Gastroesophageal sphincter (tissue), 3 donors: ENCODE measurements around the gene RAB3IL1.

ENCODE experiments used
- CTCF ChIP-seq, 4 experiments: fragments of 200-600 bp in 2 of 4; fragments of 450-650 bp in 2 of 4; sonication (generic) in 1 of 4; IDR thresholded peaks; one replicate each; pipeline ENCODE4 v1.5.1; 2017 to 2019; ENCODE audit warnings: antibody characterized with exemption in 4 of 4, mild to moderate bottlenecking in 2 of 4, moderate library complexity in 2 of 4
- EP300 ChIP-seq: sonication (generic); formaldehyde crosslinking; IDR thresholded peaks from one replicate; pipeline ENCODE4 v1.6.1; 2017; ENCODE audit warnings: antibody characterized with exemption, mild to moderate bottlenecking
- POLR2A ChIP-seq, 2 donors: fragments of 450-650 bp; IDR thresholded peaks; one replicate each; pipeline ENCODE4 v1.6.1; 2017; ENCODE audit warnings: antibody characterized with exemption in 2 of 2, mild to moderate bottlenecking in 2 of 2, moderate library complexity in 1 of 2
- POLR2AphosphoS5 ChIP-seq: sonication (generic); formaldehyde crosslinking; IDR thresholded peaks from one replicate; pipeline ENCODE4 v1.6.1; 2017; ENCODE audit warnings: antibody characterized with exemption

- TF ChIP-seq CTCF (IDR thresholded peaks at IDR 0.05) = no peak
- no peak for TF ChIP-seq POLR2AphosphoS5
- no peak for TF ChIP-seq POLR2A (IDR thresholded peaks at IDR 0.05)
- no peak for TF ChIP-seq EP300
These were observed 9.3 kb downstream of the RAB3IL1 start for GRCh38 chr11:61907871-61908729.
